Activated naive CD8-positive, alpha-beta T cell treated with anti-CD3 and anti-CD28 coated beads, Interleukin-2, amount 10 ng/mL, durations not matched to agents 7 days and 5 days (primary cell): Measurements from ENCODE around the gene NEURL1. TPM values are rescaled to one million over a fixed set of nuclear protein-coding genes. Genes with fewer than 3 reads are reported as not detected.
A peak's percentile ranks its signal among the peaks of the same experiment; 100 is the strongest.

ENCODE experiments used
- ATAC-seq: fragments of 150-1000 bp; cut with Tn5 transposase; one replicate; pipeline ENCODE4 v1.10.0; 2021; ENCODE audit warnings: low read depth, moderate library complexity
- POLR2A ChIA-PET: fragments of 350-600 bp; sonication (Branson Sonifier 250); formaldehyde crosslinking; loops from one replicate; lab custom pipeline; 2021; ENCODE audit warnings: antibody characterized with exemption; lab: Charles Lee
- DNase-seq: peaks from one replicate; pipeline ENCODE4 v3.0.0; 2021
- H3K27ac Mint-ChIP-seq: one replicate; pipeline ENCODE4 v1.8.0; 2022; ENCODE audit warnings: mild to moderate bottlenecking, mixed read lengths
- H3K27me3 Mint-ChIP-seq: one replicate; pipeline ENCODE4 v1.8.0; 2022; ENCODE audit warnings: mild to moderate bottlenecking, moderate library complexity, mixed read lengths
- H3K36me3 Mint-ChIP-seq: one replicate; pipeline ENCODE4 v1.8.0; 2021; ENCODE audit warnings: mild to moderate bottlenecking, mixed read lengths
- H3K4me1 Mint-ChIP-seq: one replicate; pipeline ENCODE4 v1.8.0; 2021; ENCODE audit warnings: mixed read lengths
- H3K4me3 Mint-ChIP-seq: one replicate; pipeline ENCODE4 v1.8.0; 2022; ENCODE audit warnings: mild to moderate bottlenecking, moderate library complexity, mixed read lengths
- H3K9me3 Mint-ChIP-seq: one replicate; pipeline ENCODE4 v1.8.0; 2021; ENCODE audit warnings: mixed read lengths
- total RNA-seq, 2 experiments: library from RNA; stranded (reverse); gene quantifications; one replicate each; pipeline ENCODE4 v1.2.3, GENCODE V29; 2021

NEURL1 gene
- total RNA-seq, 2 experiments from 2014 or later: 1.6 to 2.0 TPM

DNA sequence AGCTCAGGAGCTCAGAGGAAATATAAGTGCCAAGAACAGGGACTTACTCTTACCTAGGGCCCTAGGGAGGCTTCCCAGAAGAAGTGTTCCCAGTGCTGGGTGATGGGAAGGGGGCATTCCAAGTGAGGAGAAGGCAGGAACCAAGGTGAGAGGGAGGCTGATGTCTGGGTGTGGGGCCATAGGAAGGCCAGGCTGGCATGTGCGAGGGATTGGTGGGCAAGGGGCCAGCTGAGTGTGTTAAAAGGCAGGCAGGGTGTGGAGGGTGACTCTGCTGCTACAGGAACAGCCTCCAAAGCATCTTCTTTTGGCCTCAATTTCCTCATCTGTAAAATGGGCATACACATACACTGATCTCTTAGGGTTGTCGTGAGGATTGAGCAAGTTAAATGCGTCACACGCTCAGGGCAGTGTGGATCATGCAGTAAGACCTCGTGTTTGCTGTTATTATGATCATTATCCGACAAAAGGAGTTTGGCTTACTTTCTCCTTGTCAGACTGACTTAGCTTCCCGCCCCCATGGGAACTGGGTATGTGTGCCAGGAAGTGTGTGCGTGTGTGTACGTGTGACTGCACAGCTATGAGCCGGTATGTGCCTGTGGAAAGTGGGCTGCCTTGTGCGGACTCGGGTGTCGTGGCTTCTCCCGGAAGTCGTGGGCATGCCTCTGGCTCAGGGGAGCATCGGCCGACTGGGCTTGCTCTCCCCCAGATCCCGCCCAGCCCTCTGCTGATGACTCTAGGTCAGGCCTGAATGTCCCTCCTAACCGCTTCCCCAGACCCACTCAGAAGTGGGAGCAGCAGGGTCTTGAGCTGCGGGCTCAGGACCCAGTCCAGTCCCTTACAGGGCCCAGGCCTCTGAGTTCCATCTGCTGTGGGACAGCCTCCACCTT is 59.6 kb downstream of the NEURL1 start:
- Mint-ChIP-seq H3K9me3 (no peaks in the 10 kb centered on the region), H3K4me1 (peaks cover 12% of the 10 kb centered on the region), H3K27me3 (peaks cover 23% of the 10 kb centered on the region), H3K27ac (no peak overlapping the region), H3K4me3 (no peak overlapping the region), H3K36me3 (no peaks in the 10 kb centered on the region)
- no peak for ATAC-seq
- no peak for DNase-seq
- POLR2A ChIA-PET: interaction anchor here (0.5 to 1.0 kb wide), 2 partner anchors 31 to 32 kb away, joined by 3 read pairs; no protein-coding TSS in a partner anchor

DNA sequence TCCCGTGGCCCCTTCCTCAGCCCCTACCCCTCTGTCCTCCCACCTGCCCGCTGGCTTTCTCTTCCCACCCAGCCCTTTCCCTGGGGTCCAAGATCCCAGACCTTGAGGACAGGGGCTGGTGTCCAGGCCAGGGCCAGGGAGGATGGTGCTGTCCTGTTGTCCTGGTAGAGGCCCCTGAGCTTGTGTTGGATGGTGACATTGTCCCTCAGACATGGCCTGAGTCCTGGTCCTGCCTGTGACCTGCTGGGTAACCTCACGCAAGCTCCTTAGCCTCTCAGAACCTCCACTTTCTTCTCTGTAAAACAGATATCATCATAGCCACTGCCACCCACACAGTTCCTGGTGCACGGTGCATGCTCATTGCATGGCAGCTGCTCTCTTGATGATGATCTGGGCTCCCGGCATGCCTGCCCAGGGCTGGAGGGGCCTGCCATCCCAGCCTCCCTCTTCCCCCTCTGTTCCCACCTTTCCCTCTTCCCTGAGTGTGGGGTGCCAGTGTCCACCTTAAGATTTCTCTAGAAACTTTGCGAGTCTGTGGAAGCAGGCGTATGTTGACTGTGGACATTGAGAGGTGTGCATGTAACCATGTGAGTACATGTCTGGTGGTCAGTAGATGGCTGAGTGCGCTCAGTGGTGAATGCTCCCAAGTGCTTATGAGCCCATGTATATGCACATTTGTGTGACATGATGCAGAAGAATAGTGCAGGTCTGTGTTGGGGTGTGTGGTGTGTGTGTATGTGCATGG is 60.4 kb downstream of the NEURL1 start:
- Mint-ChIP-seq H3K4me3 (peak overlapping the region; percentile 64), H3K36me3 (no peaks in the 10 kb centered on the region), H3K4me1 (peaks cover 19% of the 10 kb centered on the region), H3K27ac (peak overlapping the region; percentile 34), H3K9me3 (no peaks in the 10 kb centered on the region), H3K27me3 (peaks cover 29% of the 10 kb centered on the region)
- DNase-seq (no peak), ATAC-seq (no peak)
- POLR2A ChIA-PET: interaction anchor here (0.6 to 1.2 kb wide), 3 partner anchors 8 to 93 kb away, joined by 3 to 4 read pairs (median 3); no protein-coding TSS in a partner anchor

DNA sequence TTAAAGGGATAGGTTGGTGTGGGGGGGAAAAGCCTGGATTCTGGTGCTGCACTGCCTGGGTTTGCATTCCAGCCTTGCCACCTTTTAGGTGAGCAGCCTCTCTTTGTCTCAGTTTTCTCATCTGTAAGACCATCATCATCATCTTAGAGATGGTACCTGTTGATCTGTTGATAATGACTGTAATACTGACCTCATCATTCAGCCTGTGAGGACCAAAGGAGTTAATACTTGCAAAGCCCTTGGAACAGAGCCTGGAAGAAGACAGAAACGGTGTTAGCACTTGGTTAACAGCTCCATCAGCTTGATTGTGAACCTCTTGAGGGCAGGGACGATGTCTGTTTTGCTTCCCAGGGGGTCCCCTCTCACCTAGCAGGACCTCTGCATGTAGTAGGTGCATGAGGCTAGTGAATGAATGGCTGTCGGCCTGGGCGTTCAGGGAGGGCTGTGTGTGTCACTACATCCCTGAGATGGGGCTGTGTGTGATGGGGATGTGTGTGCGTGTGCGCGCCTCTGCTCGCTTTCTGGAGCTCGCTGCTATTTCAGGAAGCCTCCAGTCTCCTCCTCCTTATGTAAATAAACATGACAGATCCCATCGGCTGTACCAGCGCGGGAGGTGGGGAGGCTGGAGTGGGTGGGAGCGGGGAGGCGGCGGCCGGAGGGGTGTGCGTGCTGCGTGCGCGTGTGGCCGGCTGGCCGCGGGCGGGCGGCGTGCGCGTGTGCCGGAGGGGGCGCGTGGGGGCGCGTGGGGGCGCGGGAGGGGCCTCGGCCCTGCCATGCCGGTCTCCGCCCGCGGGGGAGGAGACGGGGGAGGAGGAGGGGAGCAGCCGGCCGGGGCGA is 61.2 kb downstream of the NEURL1 start:
- peaks cover 29% of the 10 kb centered on the region for H3K27me3 Mint-ChIP-seq
- H3K4me1 Mint-ChIP-seq: peaks cover 19% of the 10 kb centered on the region
- no peak overlapping the region for H3K27ac Mint-ChIP-seq
- no peaks in the 10 kb centered on the region for H3K36me3 Mint-ChIP-seq
- no peaks in the 10 kb centered on the region for H3K9me3 Mint-ChIP-seq
- no peak for DNase-seq
- peak overlapping the region; percentile 64 for H3K4me3 Mint-ChIP-seq
- POLR2A ChIA-PET: interaction anchor here (0.6 to 1.2 kb wide), 3 partner anchors 9 to 369 kb away, joined by 3 to 11 read pairs (median 4); no protein-coding TSS in a partner anchor
- peak; percentile 46 for ATAC-seq

DNA sequence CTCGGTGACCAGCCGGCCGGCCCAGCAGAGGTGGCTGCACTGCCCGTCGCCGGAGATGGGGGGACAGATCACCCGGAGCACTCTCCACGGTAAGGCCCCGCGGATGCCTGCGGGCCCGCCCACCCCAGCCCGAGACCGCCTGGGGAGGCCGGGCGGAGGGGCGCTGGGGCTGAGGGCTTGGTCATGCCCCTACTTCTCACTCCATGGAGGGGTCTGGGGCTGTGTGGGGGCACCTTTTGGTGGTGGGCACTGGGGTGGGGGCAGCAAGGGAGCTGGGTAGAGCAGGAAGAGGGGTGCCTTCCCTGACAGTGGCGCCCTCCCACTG is 61.8 kb downstream of the NEURL1 start:
- H3K36me3 Mint-ChIP-seq: no peaks in the 10 kb centered on the region
- H3K9me3 Mint-ChIP-seq: no peaks in the 10 kb centered on the region
- H3K27ac Mint-ChIP-seq: no peak overlapping the region
- peaks cover 32% of the 10 kb centered on the region for H3K27me3 Mint-ChIP-seq
- POLR2A ChIA-PET: interaction anchor here (1.2 kb wide), 1 partner anchor 9 kb away, joined by 4 read pairs; no protein-coding TSS in a partner anchor
- H3K4me1 Mint-ChIP-seq: peaks cover 19% of the 10 kb centered on the region
- peak overlapping the region; percentile 50 for H3K4me3 Mint-ChIP-seq
- ATAC-seq: no peak
- DNase-seq: no peak

DNA sequence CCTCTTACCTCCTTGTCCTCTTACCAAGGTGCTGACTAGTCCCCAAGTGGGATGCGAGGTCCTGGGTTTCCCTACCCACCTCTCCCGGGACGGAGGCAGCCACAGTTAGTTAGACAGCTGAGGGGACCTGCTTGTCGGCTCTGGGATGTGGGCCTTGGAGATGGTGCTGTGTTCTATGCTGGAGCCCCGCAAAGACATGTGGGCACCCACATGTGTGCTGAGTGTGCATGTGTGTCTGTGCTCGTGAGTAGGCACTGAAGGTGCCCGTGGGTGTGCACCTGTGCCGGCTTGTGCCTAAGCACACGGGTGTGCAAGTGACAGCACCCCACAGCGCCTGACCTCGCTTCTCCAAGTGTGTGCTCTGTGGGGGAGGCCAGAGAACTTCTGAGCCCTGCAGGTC is 62.2 kb downstream of the NEURL1 start:
- ATAC-seq: no peak

DNA sequence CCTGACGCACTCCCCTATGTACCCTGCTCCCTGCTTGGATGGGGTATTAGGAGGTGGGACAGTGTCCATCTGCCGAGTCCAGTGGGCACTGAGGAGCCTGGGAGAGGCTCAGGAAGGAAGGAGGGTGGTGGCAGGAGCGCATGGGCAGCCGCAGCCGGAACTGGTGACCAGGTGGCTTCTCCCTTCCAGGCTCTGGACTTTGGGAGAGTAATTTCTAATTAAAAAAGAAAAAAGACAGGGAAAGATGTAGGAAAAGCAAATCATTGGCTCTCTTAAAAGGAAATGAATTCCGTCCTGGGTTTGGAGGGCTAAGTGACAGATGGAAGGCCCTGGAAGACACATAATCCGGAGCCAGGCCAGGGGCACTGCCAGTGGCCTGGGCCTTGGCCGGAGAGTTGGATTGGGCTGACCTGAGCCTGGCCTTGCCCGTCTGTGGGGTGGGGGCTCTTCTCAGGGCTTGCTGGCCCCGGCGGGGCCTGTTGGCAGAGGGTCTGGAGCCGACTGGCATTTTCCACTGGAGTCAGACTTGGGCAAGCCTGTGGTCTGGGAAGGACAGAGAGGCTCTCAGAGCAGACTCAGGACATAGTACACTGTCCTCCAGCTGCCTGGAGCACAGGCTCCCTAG is 63.0 kb downstream of the NEURL1 start:
- H3K27me3 Mint-ChIP-seq: peaks cover 34% of the 10 kb centered on the region
- DNase-seq (no peak), ATAC-seq (no peak)
- no peak overlapping the region for H3K27ac Mint-ChIP-seq
- H3K36me3 Mint-ChIP-seq: no peaks in the 10 kb centered on the region
- no peak overlapping the region for H3K4me3 Mint-ChIP-seq
- no peaks in the 10 kb centered on the region for H3K9me3 Mint-ChIP-seq
- peaks cover 19% of the 10 kb centered on the region for H3K4me1 Mint-ChIP-seq
- POLR2A ChIA-PET: no interaction called here

More for the DNA sequence above, 62.2 kb downstream of the NEURL1 start:
- Mint-ChIP-seq H3K27ac (no peak overlapping the region), H3K9me3 (no peaks in the 10 kb centered on the region), H3K4me1 (peaks cover 19% of the 10 kb centered on the region), H3K4me3 (peak overlapping the region; percentile 50), H3K36me3 (no peaks in the 10 kb centered on the region), H3K27me3 (peaks cover 32% of the 10 kb centered on the region)
- POLR2A ChIA-PET: no interaction called here
- DNase-seq: no peak

DNA sequence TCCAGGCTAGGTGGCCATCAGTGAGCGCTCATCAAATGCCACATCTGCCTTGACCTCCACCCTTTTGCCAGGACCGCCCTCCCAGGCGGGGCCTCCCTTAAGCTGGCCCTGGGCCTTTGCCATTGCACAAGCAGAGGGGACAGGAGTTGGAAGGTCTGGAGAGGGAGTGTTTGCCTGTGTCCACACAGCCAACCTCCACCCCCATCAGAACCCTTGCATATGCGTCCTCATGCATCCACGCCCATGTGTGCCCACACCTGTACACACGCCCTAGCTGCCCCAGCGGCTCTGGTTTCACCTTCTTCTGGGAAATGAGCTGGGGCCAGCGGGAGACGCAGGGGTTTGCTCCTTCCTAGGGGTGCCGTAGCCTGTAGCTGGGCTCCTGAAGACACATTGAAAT is 64.0 kb downstream of the NEURL1 start:
- H3K9me3 Mint-ChIP-seq: no peaks in the 10 kb centered on the region
- no peak overlapping the region for H3K27ac Mint-ChIP-seq
- H3K27me3 Mint-ChIP-seq: peaks cover 34% of the 10 kb centered on the region
- POLR2A ChIA-PET: no interaction called here
- ATAC-seq (no peak), DNase-seq (no peak)
- no peaks in the 10 kb centered on the region for H3K36me3 Mint-ChIP-seq
- H3K4me3 Mint-ChIP-seq: no peak overlapping the region
- peaks cover 19% of the 10 kb centered on the region for H3K4me1 Mint-ChIP-seq

DNA sequence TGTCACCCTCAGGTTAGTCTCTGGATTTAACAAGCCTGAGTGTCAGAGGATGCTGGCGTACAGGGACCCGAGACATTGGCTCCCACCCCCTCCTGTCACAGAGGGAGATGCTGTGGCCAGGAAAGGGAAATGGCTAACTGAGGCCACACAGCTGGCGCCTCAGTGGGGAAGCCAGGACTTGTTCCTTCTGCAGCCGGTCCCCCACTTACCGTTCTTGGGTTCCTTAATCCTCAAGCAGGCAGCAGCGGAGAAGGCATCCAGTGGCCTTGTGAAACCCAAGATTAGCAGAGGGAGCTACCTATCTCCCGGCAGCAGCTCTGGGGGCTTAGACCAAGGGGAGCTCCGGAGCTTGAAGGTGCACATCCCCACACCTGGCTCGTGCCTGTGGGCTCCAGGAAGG is 65.4 kb downstream of the NEURL1 start:
- peaks cover 17% of the 10 kb centered on the region for H3K4me1 Mint-ChIP-seq
- DNase-seq: no peak
- POLR2A ChIA-PET: no interaction called here
- ATAC-seq: no peak
- H3K4me3 Mint-ChIP-seq: no peak overlapping the region
- H3K27me3 Mint-ChIP-seq: peaks cover 34% of the 10 kb centered on the region
- H3K9me3 Mint-ChIP-seq: no peaks in the 10 kb centered on the region
- no peak overlapping the region for H3K27ac Mint-ChIP-seq
- no peaks in the 10 kb centered on the region for H3K36me3 Mint-ChIP-seq

DNA sequence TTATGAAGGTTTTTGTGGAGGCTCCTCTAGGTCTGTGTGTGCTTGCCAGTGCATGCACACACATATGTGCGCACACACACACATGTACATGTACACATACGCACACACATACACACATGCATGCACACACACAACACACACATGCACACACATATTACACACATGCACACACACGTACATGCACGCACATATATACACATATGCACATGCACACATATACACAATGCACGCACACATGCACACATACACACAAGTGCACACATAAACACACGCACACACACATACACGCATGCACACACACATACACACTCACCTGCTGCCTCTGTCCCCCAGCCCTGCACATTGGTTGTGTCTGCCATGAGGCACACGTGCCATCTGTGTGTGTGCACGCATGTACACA is 66.3 kb downstream of the NEURL1 start:
- DNase-seq: no peak
- H3K27me3 Mint-ChIP-seq: peaks cover 27% of the 10 kb centered on the region
- no peak overlapping the region for H3K4me3 Mint-ChIP-seq
- H3K36me3 Mint-ChIP-seq: no peaks in the 10 kb centered on the region
- H3K9me3 Mint-ChIP-seq: no peaks in the 10 kb centered on the region
- peaks cover 8% of the 10 kb centered on the region for H3K4me1 Mint-ChIP-seq
- H3K27ac Mint-ChIP-seq: no peak overlapping the region
- POLR2A ChIA-PET: no interaction called here
- no peak for ATAC-seq

DNA sequence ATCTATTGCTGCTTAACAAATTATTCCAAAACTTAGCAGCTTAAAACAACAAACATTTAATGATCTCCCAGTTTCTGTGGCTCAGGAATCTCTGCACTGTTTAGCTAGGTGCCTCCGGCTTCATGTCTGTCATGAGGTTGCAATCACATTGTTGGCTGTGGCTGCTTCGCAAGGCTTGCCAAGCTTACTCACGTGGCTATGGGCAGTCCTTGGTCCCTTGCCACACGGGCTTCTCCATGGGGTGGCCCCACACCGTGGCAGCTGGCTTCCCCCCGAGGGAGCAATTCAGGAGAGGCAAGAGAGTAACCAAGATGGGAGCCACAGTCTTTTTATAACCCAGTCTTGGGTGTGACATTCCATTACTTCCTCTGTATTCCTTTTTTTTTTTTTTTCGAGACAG is 67.4 kb downstream of the NEURL1 start:
- peaks cover 7% of the 10 kb centered on the region for H3K4me1 Mint-ChIP-seq

DNA sequence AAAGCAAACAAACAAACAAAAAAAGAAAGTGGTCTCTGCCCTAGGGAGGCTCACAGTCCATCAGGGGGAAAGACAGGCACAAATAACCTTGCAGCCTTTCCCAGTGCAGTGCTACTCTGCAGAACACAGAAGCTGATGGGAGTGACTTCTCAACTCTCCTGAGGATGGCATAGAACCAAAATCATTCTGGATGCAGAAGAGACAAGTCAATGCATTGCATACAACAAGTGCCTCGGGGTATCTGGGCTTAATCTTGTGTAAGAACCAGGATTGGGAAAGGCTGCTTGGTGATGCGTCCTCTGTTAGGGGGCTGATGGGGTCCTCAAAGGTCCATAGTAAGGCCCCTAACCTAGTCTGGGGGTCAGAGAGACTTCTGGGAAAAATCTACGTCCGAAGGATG is 68.9 kb downstream of the NEURL1 start:
- H3K4me1 Mint-ChIP-seq: peaks cover 7% of the 10 kb centered on the region
- POLR2A ChIA-PET: no interaction called here
- DNase-seq: no peak
- H3K27me3 Mint-ChIP-seq: peaks cover 22% of the 10 kb centered on the region
- no peak overlapping the region for H3K4me3 Mint-ChIP-seq
- no peak for ATAC-seq
- no peaks in the 10 kb centered on the region for H3K36me3 Mint-ChIP-seq
- no peaks in the 10 kb centered on the region for H3K9me3 Mint-ChIP-seq
- no peak overlapping the region for H3K27ac Mint-ChIP-seq

More for the DNA sequence above, 67.4 kb downstream of the NEURL1 start:
- no peak for DNase-seq
- no peak for ATAC-seq
- POLR2A ChIA-PET: no interaction called here
- H3K27me3 Mint-ChIP-seq: peaks cover 25% of the 10 kb centered on the region
- no peaks in the 10 kb centered on the region for H3K9me3 Mint-ChIP-seq
- H3K36me3 Mint-ChIP-seq: no peaks in the 10 kb centered on the region
- no peak overlapping the region for H3K4me3 Mint-ChIP-seq
- no peak overlapping the region for H3K27ac Mint-ChIP-seq

DNA sequence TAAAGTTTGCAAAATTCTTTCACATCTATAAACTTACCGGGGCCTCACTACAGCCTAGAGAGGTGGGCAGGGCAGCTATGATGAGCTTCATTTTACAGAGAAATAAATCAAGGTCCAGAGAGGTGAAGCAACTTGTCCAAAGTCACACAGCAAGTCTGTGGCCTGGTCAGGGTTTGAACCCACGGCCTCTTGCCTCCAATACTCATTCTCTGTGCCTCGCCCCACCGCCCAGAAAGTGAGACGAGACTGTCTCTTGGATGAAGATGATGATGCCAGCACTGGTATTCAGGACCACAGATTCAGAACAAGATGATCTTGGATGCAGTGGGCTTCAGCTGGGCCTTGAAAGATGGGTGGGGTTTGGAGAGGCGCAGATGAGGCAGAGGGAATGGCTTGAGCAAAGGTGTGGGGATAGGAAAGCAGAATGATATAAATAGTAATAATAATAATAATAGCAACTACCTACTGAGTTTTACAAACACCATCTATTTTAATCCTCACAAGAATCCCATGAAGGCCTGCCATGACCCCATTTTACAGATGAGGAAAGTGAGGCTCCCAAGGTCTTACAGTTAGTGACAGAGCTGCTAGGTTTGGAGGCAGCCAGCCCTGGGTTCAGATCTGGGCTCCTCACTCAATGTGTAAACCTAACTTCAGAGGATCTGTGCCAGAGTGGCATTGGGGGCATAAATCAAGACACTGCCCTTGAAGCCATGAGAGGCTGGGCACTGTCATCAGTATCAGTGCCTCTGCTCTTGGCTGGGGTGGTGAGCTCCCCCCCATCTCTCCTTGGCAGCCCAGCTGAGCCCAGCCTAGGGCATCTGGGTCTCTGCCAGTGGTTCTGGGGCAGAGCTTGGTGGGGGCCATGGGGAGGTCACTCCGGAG is 70.0 kb downstream of the NEURL1 start:
- H3K4me3 Mint-ChIP-seq: no peak overlapping the region
- no peak overlapping the region for H3K27ac Mint-ChIP-seq
- H3K4me1 Mint-ChIP-seq: peaks cover 5% of the 10 kb centered on the region
- H3K27me3 Mint-ChIP-seq: peaks cover 13% of the 10 kb centered on the region
- H3K36me3 Mint-ChIP-seq: no peaks in the 10 kb centered on the region
- DNase-seq (no peak), ATAC-seq (no peak)
- H3K9me3 Mint-ChIP-seq: no peaks in the 10 kb centered on the region
- POLR2A ChIA-PET: no interaction called here
